HL-60 (cell line): ENCODE measurements around the gene POC1A.

ENCODE experiments used
- CTCF ChIP-seq: IDR thresholded peaks from one replicate; pipeline ENCODE4 v1.5.1; 2011; ENCODE audit warnings: low read length, control low read depth, inconsistent platforms; ENCODE audit not compliant: insufficient read depth
- GABPA ChIP-seq: IDR thresholded peaks from 2 replicates; pipeline ENCODE4 v1.6.1; 2012; ENCODE audit warnings: low read depth
- REST ChIP-seq: IDR thresholded peaks from 2 replicates; pipeline ENCODE4 v1.6.1; 2012; ENCODE audit warnings: low read depth; ENCODE audit not compliant: insufficient replicate concordance

- TF ChIP-seq CTCF = no peak
- no peak for TF ChIP-seq REST
- TF ChIP-seq GABPA = no peak
Observed at GRCh38 chr3:52046186-52046901, 107.9 kb downstream of the POC1A start.
